Frontal cortex (tissue), 4 donors: ENCODE results near the gene ZFHX2. TPM values are rescaled to one million over a fixed set of nuclear protein-coding genes. Genes with fewer than 3 reads are reported as not detected.
A peak's percentile ranks its signal among the peaks of the same experiment; 100 is the strongest.

Source experiments
- DNase-seq, 2 donors: peaks; one replicate each; pipeline ENCODE4 v3.0.0; 2012; ENCODE audit warnings: low spot score in 2 of 2
- FAIRE-seq: peaks from 2 replicates; lab custom pipeline; 2012; peaks lifted over from hg19 to GRCh38; lab: Jason Lieb, UNC
- total RNA-seq: library from RNA; depleted of rRNA; stranded (reverse); fragments of >200 nt; gene quantifications from one replicate; pipeline ENCODE4 v1.2.3, GENCODE V29; 2014
- donor health status: control.
- donor health status: control.
- donor health status: control.

ZFHX2 gene
- total RNA-seq, 1 donor from 2014 or later, result 1.2 TPM

DNA sequence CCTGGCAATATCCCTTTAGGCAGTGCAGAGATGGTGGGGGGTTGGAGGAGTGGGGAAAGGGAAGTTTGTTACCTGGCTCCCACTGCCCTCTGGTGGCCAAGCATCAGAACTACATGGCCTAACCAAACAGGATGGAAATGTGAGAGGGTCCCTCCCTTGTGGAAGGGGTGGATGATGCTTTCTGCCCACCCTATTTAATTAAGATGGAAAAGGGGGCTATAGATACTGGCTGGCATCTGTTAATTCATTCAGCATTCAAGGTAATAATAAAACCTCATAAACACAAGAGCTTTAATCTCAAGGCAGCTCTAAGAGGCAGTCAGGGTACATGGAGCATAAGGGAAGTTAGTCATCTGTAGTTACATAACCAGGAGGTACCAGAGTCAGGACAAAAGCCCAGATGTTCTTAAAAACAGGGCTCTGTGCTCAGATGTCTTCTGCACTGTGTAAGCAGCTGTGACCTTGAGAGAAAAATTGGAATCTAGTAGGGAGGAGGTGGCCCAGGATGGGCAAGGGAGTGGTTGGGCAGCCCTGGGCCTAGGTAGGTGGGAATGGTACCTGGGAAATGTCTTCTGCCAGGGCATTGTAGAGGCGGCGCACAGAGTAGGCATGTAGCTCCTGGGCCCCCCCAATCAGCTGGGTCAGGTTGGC, 11.4 kb upstream of the ZFHX2 start:
- peak in 1 of 2 donors; percentile 64 for DNase-seq
- no peak for FAIRE-seq

GRCh38 chr14:23561873-23562821, 10.6 kb upstream of the ZFHX2 start:
- no peak for FAIRE-seq
- no peak for DNase-seq

DNA sequence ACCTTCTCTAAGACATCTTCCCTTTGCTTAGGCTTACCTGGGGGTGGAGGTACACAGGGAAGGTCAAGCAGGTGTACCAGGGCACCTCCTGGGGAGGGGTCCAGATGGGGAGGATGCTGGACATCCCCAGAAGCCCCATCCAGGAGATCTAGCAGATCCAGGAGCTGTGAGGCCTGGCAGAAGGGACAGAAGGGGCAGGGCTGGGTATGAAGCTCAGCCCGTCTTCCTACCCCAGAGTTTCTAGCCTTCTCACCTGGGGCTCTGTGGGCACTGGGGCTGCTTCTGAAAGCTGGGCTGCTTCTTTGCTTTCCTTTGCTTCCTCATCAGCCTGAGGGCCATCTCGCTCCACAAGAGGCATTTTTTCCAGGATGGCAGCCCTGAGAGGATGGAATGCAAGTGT, 9.7 kb upstream of the ZFHX2 start:
- FAIRE-seq (no peak), DNase-seq (no peak)

DNA sequence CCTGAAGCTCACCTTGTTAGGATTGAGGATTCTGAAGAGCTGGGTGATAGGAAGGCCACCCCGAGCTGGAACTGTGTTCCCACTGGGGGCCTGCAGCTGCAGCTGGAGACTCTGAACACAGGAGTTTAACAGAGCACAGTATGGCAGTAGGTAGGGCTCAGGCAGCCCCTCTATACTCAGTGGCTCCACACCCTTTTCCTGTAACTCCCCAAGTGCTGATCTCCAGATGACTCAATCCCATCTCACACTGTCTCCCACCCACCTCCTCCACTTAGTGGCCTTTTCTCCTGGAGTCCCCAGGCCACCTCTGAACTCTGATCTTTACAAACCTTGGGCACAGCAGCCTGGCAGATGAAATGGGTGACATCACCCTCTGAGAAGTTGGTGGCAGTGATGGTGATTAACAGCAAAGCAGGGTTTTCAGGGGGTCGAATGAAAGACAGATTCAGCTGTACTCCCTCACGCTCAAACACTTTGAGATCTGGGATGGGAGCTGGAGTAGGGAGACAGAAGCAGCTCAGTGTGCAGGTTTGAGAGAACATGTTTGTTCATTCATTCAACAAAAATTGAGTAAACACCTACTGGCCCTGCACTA, 8.5 kb upstream of the ZFHX2 start:
- DNase-seq, result no peak
- no peak for FAIRE-seq

- no peak for FAIRE-seq
Observed at GRCh38 chr14:23559010-23559925, 7.7 kb upstream of the ZFHX2 start.

DNA sequence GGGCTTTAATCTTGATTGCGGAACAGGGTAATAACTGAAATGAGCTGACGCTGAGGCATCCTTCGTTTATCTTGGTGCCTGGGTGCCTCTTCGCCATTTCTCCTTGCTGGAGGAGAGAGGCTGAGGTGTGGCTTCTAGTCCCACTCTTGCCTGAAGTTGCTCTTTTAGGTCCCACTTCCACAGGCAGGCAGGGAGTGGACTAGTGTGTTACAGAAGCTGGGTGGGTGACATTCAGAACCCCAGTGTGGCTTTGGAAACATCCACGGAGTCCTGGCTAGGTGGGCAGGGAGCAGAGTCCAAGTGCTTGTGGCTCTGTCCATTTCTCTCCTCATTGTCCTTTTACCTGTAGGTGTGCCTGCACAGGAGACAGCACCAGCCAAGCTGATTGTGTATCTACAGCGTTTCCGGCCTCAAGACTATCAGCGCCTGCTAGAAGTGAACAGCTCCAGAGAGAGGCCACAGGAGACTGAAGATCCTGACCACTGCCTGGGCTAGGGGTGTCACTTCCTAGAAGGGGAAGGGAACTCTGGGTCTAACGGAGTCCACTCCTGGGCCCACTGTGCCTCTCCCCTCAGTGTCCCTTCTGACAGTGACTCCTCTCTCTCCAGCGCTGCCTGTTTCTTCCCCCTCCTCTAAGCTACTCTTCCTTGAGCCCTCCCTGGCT, 6.9 kb upstream of the ZFHX2 start:
- FAIRE-seq (no peak), DNase-seq (no peak)

More at GRCh38 chr14:23559010-23559925, 7.7 kb upstream of the ZFHX2 start:
- DNase-seq, result no peak

- DNase-seq (no peak), FAIRE-seq (no peak)
Observed at GRCh38 chr14:23557946-23558345, 6.4 kb upstream of the ZFHX2 start.

DNA sequence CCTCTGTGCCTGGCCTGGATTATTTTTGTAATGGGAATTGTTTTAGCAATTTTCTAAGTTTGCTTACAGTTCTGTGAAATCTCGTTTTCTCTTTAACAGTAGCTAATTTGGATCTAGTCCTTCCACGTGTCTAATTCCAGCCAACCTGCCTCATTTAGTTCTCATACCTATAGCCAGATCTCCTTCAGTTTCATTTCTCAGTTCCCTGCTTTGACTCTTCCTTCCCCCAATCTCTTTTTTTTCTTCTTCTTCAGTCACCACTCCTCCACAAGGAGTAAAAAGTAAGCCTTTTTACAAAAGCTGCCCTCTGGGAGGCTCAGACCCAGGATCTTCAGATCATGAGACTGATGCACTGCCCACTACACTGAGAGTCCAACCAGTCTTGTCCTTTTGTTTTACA, 6.0 kb upstream of the ZFHX2 start:
- DNase-seq (no peak), FAIRE-seq (no peak)

GRCh38 chr14:23556700-23557440, 5.3 kb upstream of the ZFHX2 start:
- DNase-seq (no peak), FAIRE-seq (no peak)

DNA sequence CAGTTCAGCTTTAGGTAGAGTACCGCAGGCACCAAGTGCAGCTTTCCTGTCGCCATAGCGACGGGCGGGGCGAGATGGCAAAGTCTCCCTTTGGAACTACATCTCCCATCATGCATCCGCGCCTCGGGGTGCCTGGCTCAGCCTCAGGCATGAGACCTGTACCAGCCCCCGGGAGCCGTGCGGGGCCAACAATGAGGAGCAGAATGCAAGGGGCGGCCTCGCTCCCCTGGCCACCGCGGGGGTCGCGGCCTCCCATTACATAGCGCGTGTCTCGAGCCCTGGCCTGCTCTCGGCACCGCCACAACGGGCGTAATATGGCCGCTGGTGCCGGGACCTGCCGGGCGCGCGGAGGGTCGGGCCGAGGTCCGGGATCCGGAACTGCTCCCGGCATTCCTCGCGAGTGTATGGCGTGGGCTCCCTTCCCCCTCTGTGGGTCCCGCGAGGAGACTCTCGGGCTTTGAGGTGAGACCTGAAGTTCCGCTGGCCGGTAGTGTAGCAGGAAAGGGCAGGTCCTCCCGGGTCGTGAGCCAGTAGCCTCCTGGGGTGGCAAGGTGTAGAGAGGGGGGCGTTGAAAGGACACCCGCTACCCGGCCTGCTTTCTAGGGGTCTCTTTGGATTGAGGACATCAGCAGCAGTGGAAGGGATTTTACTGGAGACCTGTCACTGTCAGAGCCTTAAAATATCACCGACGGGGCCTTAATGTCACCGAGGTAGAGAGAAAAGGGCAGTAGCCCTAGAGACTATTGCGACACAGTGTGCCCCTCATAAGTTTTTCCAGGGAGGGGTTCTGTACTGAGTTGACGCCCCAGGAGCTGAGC, 4.5 kb upstream of the ZFHX2 start, which contains the start of gene THTPA:
Gene THTPA (plus strand): TSS at position 390 of the 818 bp plus-strand sequence. CDS start 487 bp downstream, outside the sequence.
- no peak for FAIRE-seq
- peak; percentile 88 to 89 for DNase-seq

DNA sequence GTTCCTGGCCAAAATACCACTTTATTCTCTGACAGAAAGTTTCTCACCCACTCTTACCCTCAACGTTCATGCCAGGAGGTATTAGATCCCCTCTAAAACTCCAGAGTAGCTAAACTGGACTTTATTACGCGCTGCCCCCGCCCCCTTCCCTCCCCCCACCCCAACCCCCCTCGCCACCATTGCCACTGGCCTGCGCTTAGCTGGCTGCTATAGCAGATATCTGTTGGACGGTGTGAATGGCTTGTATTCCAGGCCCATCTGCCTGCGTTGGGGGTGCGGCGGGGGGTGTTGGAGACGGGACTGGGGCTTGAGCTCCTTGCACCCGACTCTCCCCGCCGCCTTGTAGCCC, 3.9 kb upstream of the ZFHX2 start:
- DNase-seq, result no peak
- no peak for FAIRE-seq

DNA sequence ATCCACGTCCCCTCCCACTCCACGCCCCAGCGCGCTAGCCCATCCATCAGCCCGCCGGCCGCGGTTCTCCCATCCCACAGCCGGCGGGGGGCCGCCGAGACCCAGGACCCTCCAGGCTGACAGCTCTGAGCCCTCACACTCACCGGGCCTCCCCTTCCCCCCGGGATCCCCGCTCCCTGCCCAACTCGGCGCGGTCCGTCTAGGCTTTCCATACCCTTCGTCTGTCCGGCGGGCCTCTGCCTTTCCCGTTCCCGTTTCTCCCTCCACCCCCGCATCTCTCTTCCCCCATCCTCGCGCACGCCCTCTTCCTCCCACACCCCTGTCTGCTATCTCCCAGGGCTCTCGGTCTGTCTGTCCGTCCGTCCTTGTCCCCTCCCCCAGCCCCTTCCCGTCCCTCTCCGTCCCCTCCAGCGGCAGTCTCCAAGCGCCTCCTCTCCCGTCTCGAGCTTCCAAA, 726 bp downstream of the ZFHX2 start:
- FAIRE-seq, result no peak

GRCh38 chr14:23550131-23550811, 1.3 kb downstream of the ZFHX2 start:
- FAIRE-seq (no peak), DNase-seq (no peak)

More for the DNA sequence above, 726 bp downstream of the ZFHX2 start:
- DNase-seq, result no peak

- no peak for FAIRE-seq
Observed at GRCh38 chr14:23548351-23549318, 2.9 kb downstream of the ZFHX2 start.

DNA sequence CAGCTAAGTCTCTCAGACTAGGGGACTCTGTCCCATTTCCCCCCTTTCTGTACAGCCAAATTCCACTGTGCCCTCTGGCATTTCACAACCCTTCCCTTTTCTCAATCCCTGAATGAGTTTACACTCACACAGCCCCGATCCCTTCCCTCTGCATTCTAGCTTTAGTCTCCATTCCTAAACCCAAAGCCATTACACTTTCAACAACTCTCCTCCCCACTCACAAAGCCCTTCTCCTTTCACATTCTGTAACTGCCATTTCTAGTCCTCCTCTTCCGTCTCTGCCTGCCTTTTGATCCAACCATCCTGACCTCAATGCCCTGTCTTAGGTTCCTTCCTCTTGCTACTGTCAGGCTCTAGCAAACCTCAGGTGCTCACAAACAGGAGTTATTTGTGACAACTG, 3.6 kb downstream of the ZFHX2 start:
- no peak for FAIRE-seq
- DNase-seq, result no peak

More at GRCh38 chr14:23548351-23549318, 2.9 kb downstream of the ZFHX2 start:
- no peak for DNase-seq
